ENCODE data around the gene PMEL. TPM values are rescaled to one million over a fixed set of nuclear protein-coding genes. Genes with fewer than 3 reads are reported as not detected.

The PMEL gene
- total and polyA plus RNA-seq, 4 donors, result 1.1 to 4.5 (median 2.4) TPM

DNA sequence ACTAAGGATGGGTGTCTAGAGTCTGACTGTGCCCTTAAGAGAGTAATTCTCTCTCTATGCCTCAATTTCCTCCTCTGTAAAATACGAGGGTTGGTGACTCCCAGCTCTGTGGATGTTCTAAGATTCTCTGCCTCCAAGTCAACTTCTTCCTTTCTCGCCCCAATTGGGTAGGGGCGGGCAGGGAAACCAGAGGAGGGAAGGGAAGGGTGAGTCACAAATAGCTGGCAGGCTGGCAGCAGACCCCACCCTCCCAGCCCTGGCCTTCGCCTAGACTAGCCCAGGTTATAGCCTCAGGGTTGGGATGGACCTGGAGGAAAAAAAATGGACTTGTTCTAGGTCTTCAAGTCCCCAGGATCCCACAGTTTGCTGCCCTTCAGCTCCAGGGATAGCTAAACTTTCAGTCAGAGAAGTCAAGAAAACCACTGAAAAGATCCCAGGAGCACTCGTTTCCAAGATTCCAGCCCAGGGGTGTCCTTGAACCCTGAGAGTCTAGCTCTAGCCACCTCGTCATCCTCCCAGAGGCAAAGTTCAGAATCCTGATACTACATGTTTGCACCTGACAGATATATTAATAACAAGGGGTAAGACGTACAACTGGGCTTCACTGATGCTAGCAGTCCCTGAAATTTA is 32.6 kb downstream of the PMEL start:
- no peaks in the 10 kb centered on the region for H3K27me3 ChIP-seq (ENCODE audit: control insufficient read depth in 4 of 4, insufficient read depth in 4 of 4, low read length in 3 of 4)
- H3K9me3 ChIP-seq (ENCODE audit: control insufficient read depth in 4 of 4, low read length in 3 of 4), result no peaks in the 10 kb centered on the region
- DNase-seq (ENCODE audit: low spot score), result no peak
- H3K36me3 ChIP-seq (ENCODE audit: control insufficient read depth in 4 of 4, insufficient read depth in 3 of 4, low read depth in 1 of 4, low read length in 3 of 4), result no peaks in the 10 kb centered on the region
- no peak overlapping the region for H3K9ac ChIP-seq (ENCODE audit: low read depth in 1 of 2, low read length in 2 of 2)
- no peak overlapping the region for H3K27ac ChIP-seq (ENCODE audit: low read depth in 1 of 2, low read length in 2 of 2)
- no peak overlapping the region for H3K4me3 ChIP-seq (ENCODE audit: low read depth in 1 of 3, low read length in 3 of 3)
- H3K4me1 ChIP-seq (ENCODE audit: control insufficient read depth in 4 of 4, insufficient read depth in 4 of 4, low read length in 3 of 4), result peaks cover 3 to 15% (median 7%) of the 10 kb centered on the region in 4 donors
- TF ChIP-seq FOXA2 (IDR thresholded peaks at IDR 0.05) (no peak), JUND (IDR thresholded peaks at IDR 0.05) (no peak), NR2F2 (IDR thresholded peaks at IDR 0.05) (no peak), HNF4G (IDR thresholded peaks at IDR 0.05) (no peak), RAD21 (IDR thresholded peaks at IDR 0.05) (no peak), SP1 (IDR thresholded peaks at IDR 0.05) (no peak), FOXA1 (IDR thresholded peaks at IDR 0.05) (no peak), RXRA (IDR thresholded peaks at IDR 0.05) (no peak)
- TF ChIP-seq, protein P1, sequence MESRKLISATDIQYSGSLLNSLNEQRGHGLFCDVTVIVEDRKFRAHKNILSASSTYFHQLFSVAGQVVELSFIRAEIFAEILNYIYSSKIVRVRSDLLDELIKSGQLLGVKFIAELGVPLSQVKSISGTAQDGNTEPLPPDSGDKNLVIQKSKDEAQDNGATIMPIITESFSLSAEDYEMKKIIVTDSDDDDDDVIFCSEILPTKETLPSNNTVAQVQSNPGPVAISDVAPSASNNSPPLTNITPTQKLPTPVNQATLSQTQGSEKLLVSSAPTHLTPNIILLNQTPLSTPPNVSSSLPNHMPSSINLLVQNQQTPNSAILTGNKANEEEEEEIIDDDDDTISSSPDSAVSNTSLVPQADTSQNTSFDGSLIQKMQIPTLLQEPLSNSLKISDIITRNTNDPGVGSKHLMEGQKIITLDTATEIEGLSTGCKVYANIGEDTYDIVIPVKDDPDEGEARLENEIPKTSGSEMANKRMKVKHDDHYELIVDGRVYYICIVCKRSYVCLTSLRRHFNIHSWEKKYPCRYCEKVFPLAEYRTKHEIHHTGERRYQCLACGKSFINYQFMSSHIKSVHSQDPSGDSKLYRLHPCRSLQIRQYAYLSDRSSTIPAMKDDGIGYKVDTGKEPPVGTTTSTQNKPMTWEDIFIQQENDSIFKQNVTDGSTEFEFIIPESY (IDR thresholded peaks at IDR 0.05), result no peak
- TF ChIP-seq, protein P2, sequence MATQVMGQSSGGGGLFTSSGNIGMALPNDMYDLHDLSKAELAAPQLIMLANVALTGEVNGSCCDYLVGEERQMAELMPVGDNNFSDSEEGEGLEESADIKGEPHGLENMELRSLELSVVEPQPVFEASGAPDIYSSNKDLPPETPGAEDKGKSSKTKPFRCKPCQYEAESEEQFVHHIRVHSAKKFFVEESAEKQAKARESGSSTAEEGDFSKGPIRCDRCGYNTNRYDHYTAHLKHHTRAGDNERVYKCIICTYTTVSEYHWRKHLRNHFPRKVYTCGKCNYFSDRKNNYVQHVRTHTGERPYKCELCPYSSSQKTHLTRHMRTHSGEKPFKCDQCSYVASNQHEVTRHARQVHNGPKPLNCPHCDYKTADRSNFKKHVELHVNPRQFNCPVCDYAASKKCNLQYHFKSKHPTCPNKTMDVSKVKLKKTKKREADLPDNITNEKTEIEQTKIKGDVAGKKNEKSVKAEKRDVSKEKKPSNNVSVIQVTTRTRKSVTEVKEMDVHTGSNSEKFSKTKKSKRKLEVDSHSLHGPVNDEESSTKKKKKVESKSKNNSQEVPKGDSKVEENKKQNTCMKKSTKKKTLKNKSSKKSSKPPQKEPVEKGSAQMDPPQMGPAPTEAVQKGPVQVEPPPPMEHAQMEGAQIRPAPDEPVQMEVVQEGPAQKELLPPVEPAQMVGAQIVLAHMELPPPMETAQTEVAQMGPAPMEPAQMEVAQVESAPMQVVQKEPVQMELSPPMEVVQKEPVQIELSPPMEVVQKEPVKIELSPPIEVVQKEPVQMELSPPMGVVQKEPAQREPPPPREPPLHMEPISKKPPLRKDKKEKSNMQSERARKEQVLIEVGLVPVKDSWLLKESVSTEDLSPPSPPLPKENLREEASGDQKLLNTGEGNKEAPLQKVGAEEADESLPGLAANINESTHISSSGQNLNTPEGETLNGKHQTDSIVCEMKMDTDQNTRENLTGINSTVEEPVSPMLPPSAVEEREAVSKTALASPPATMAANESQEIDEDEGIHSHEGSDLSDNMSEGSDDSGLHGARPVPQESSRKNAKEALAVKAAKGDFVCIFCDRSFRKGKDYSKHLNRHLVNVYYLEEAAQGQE (IDR thresholded peaks at IDR 0.05), result no peak
- TF ChIP-seq, protein P3, sequence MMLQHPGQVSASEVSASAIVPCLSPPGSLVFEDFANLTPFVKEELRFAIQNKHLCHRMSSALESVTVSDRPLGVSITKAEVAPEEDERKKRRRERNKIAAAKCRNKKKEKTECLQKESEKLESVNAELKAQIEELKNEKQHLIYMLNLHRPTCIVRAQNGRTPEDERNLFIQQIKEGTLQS (IDR thresholded peaks at IDR 0.05), result no peak
- 74% methylated on average over 7 of the region's 7 CpGs for WGBS

DNA sequence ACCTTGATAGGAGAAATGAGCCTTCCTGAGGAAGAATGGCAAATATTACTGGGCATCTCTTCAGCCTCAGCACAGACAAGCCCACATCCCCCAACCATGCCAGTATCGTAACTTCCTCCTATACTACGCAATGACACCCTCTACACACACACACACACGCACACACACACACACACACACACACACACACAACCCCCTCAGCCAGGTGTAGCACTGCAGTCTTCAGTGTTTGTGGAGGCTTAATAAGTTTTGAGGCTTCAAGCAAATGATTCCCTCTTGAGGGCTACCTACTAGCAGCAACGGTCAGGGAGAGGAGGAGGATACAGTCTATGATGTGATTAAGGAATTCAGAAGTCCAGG is 33.3 kb downstream of the PMEL start:
- WGBS, result 25% methylated on average over 4 of the region's 4 CpGs
- TF ChIP-seq EGR1 (IDR thresholded peaks at IDR 0.05; ENCODE audit: low read depth in 2 of 2) (no peak), CTCF (IDR thresholded peaks at IDR 0.05; ENCODE audit: low read depth, low read length, missing input control) (no peak), FOXA1 (IDR thresholded peaks at IDR 0.05) (no peak), TAF1 (conservative IDR thresholded peaks at IDR 0.05) (no peak), HNF4G (IDR thresholded peaks at IDR 0.05) (no peak)
- peak overlapping the region in 1 of 2 donors; percentile 33 for H3K9ac ChIP-seq (ENCODE audit: low read depth in 1 of 2, low read length in 2 of 2)
- H3K36me3 ChIP-seq (ENCODE audit: control insufficient read depth in 4 of 4, insufficient read depth in 3 of 4, low read depth in 1 of 4, low read length in 3 of 4), result no peaks in the 10 kb centered on the region
- no peak overlapping the region for H3K27ac ChIP-seq (ENCODE audit: low read depth in 1 of 2, low read length in 2 of 2)
- H3K9me3 ChIP-seq (ENCODE audit: control insufficient read depth in 4 of 4, low read length in 3 of 4), result no peaks in the 10 kb centered on the region
- peak overlapping the region in 2 of 3 donors; percentile 29 to 68 for H3K4me3 ChIP-seq (ENCODE audit: low read depth in 1 of 3, low read length in 3 of 3)
- no peaks in the 10 kb centered on the region for H3K27me3 ChIP-seq (ENCODE audit: control insufficient read depth in 4 of 4, insufficient read depth in 4 of 4, low read length in 3 of 4)
- no peak for DNase-seq (ENCODE audit: low spot score)
- H3K4me1 ChIP-seq (ENCODE audit: control insufficient read depth in 4 of 4, insufficient read depth in 4 of 4, low read length in 3 of 4), result peaks cover 4 to 20% (median 10%) of the 10 kb centered on the region in 4 donors

Measured in liver (tissue), 9 donors.